ENCODE data around the gene MLF1.

Gene MLF1

DNA sequence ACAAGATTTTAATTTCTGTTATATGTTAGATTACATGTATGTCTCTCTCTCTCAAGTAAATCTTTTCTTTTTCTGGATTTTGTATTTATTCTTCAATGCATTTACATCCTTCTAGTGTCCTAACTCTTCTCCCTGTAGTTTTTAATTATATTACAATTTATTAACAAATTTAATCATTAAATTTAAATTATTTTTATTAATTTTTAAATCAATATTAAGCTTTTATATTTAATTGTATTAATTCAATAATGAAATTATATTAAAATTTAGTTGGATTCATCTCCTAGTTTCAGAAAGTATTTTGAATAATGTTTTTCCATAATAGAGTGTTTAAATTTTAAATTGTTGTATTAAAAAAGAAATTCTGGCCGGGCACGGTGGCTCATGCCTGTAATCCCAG lies 29.8 kb downstream of the MLF1 start:
- H3K27me3 ChIP-seq (ENCODE audit: insufficient read depth, low read length): no peaks in the 10 kb centered on the region
- H3K36me3 ChIP-seq (ENCODE audit: insufficient read depth, low read depth, low read length): peaks cover 11% of the 10 kb centered on the region; the same call in 1 of the 2 replicates
- no peaks in the 10 kb centered on the region for H3K9me3 ChIP-seq (ENCODE audit: insufficient read depth, low read depth, low read length)
- H3K4me1 ChIP-seq (ENCODE audit: insufficient read depth, low read length): no peaks in the 10 kb centered on the region
- no peak overlapping the region for H3K9ac ChIP-seq (ENCODE audit: low read depth, low read length)
- H3K27ac ChIP-seq (ENCODE audit: low read length): no peak overlapping the region
- no peak overlapping the region for H3K4me3 ChIP-seq (ENCODE audit: low read length)

GRCh38 chr3:158602227-158602626 lies 31.2 kb downstream of the MLF1 start:
- Histone ChIP-seq H3K4me3 (ENCODE audit: low read length) (no peak overlapping the region), H3K27me3 (ENCODE audit: insufficient read depth, low read length) (no peaks in the 10 kb centered on the region), H3K9ac (ENCODE audit: low read depth, low read length) (no peak overlapping the region)

DNA sequence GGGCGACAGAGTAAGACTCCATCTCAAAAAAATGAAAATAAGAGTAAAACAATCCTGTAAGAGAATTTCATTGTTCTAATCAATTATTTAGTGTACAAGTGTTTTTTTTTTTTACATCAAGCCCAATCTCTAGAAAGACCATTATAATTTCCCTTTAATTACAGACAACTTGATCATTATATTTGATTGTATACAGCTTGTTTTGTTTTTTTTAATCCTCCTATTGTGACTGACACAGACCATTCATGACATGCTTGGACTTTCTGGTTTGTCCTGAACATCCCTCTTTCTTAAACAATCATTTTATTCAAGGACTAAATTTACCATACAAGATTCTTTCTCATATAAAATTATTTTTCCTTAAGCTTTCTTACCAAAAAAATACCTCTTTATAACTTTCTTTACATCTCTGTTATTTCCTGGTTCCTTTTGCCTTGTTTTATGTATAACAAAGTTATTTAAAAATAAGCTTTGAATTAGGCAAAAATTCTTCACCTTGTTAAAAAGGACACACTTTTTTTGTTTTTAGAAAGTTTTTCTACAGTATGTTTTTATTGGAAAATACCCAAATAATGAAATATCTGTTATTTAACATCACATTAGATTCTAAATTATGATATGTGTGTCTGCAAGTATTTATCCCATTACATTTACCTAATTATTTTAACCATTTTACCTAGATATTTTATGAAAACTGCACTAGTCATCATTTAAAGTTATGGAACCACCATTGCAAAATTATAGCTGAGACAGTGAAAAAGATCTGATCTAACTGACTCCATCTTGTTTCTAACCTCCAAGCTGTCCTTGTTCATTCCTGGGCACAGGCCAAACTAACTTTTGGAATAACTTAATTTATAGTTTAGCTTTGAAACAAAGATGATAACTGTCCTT lies 47.2 kb downstream of the MLF1 start:
- H3K27me3 ChIP-seq (ENCODE audit: insufficient read depth, low read length): no peaks in the 10 kb centered on the region
- H3K4me1 ChIP-seq (ENCODE audit: insufficient read depth, low read length): no peaks in the 10 kb centered on the region
- no peak overlapping the region for H3K9ac ChIP-seq (ENCODE audit: low read depth, low read length)
- H3K36me3 ChIP-seq (ENCODE audit: insufficient read depth, low read depth, low read length): no peaks in the 10 kb centered on the region
- H3K9me3 ChIP-seq (ENCODE audit: insufficient read depth, low read depth, low read length): peaks cover 61% of the 10 kb centered on the region
- H3K27ac ChIP-seq (ENCODE audit: low read length): no peak overlapping the region
- H3K4me3 ChIP-seq (ENCODE audit: low read length): no peak overlapping the region

More at GRCh38 chr3:158602227-158602626, 31.2 kb downstream of the MLF1 start:
- H3K27ac ChIP-seq (ENCODE audit: low read length): no peak overlapping the region
- H3K9me3 ChIP-seq (ENCODE audit: insufficient read depth, low read depth, low read length): no peaks in the 10 kb centered on the region
- peaks cover 11% of the 10 kb centered on the region; the same call in 1 of the 2 replicates for H3K36me3 ChIP-seq (ENCODE audit: insufficient read depth, low read depth, low read length)
- no peaks in the 10 kb centered on the region for H3K4me1 ChIP-seq (ENCODE audit: insufficient read depth, low read length)

DNA sequence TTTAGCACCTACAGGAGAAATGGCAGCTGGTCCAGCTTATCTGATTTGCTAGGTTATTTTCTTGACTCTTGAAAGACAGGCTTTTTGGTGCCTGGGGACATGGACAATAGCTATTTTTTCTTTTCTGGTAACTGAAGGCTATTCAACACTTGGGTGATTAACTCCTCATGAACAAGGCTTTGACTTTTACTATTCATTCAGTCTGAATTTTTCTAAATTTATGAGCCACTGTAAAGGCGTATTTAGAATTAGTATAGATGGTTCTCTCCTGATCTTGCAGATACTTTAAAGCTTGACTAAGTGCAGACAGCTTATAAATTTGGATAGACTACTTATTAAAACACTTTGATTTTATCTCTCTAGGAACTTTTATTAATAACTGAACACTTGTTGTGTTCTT lies 54.9 kb downstream of the MLF1 start:
- Histone ChIP-seq H3K9ac (ENCODE audit: low read depth, low read length) (no peak overlapping the region), H3K36me3 (ENCODE audit: insufficient read depth, low read depth, low read length) (no peaks in the 10 kb centered on the region), H3K27me3 (ENCODE audit: insufficient read depth, low read length) (no peaks in the 10 kb centered on the region), H3K4me1 (ENCODE audit: insufficient read depth, low read length) (no peaks in the 10 kb centered on the region), H3K27ac (ENCODE audit: low read length) (no peak overlapping the region), H3K9me3 (ENCODE audit: insufficient read depth, low read depth, low read length) (peaks cover 9% of the 10 kb centered on the region), H3K4me3 (ENCODE audit: low read length) (no peak overlapping the region)

- Histone ChIP-seq H3K27ac (ENCODE audit: low read length) (no peak overlapping the region), H3K4me3 (ENCODE audit: low read length) (no peak overlapping the region), H3K9me3 (ENCODE audit: insufficient read depth, low read depth, low read length) (no peaks in the 10 kb centered on the region; the same call in 1 of the 2 replicates)
These were observed 61.0 kb downstream of the MLF1 start for GRCh38 chr3:158631981-158632380.

GRCh38 chr3:158640646-158641045 lies 69.7 kb downstream of the MLF1 start:
- H3K27me3 ChIP-seq (ENCODE audit: insufficient read depth, low read length): no peaks in the 10 kb centered on the region
- no peaks in the 10 kb centered on the region for H3K9me3 ChIP-seq (ENCODE audit: insufficient read depth, low read depth, low read length)
- H3K36me3 ChIP-seq (ENCODE audit: insufficient read depth, low read depth, low read length): no peaks in the 10 kb centered on the region; the same call in 1 of the 2 replicates
- no peak overlapping the region for H3K4me3 ChIP-seq (ENCODE audit: low read length)
- H3K27ac ChIP-seq (ENCODE audit: low read length): no peak overlapping the region
- H3K9ac ChIP-seq (ENCODE audit: low read depth, low read length): no peak overlapping the region
- no peaks in the 10 kb centered on the region for H3K4me1 ChIP-seq (ENCODE audit: insufficient read depth, low read length)

More at GRCh38 chr3:158631981-158632380, 61.0 kb downstream of the MLF1 start:
- H3K4me1 ChIP-seq (ENCODE audit: insufficient read depth, low read length): no peaks in the 10 kb centered on the region
- no peaks in the 10 kb centered on the region for H3K36me3 ChIP-seq (ENCODE audit: insufficient read depth, low read depth, low read length)
- H3K9ac ChIP-seq (ENCODE audit: low read depth, low read length): no peak overlapping the region
- no peaks in the 10 kb centered on the region for H3K27me3 ChIP-seq (ENCODE audit: insufficient read depth, low read length)

GRCh38 chr3:158642005-158642404 lies 71.0 kb downstream of the MLF1 start:
- Histone ChIP-seq H3K4me1 (ENCODE audit: insufficient read depth, low read length) (no peaks in the 10 kb centered on the region), H3K9ac (ENCODE audit: low read depth, low read length) (no peak overlapping the region), H3K27me3 (ENCODE audit: insufficient read depth, low read length) (no peaks in the 10 kb centered on the region), H3K9me3 (ENCODE audit: insufficient read depth, low read depth, low read length) (no peaks in the 10 kb centered on the region), H3K27ac (ENCODE audit: low read length) (no peak overlapping the region), H3K36me3 (ENCODE audit: insufficient read depth, low read depth, low read length) (peaks cover 12% of the 10 kb centered on the region; the same call in 1 of the 2 replicates), H3K4me3 (ENCODE audit: low read length) (no peak overlapping the region)

GRCh38 chr3:158642474-158643210 lies 71.6 kb downstream of the MLF1 start:
- H3K4me1 ChIP-seq (ENCODE audit: insufficient read depth, low read length): no peaks in the 10 kb centered on the region

DNA sequence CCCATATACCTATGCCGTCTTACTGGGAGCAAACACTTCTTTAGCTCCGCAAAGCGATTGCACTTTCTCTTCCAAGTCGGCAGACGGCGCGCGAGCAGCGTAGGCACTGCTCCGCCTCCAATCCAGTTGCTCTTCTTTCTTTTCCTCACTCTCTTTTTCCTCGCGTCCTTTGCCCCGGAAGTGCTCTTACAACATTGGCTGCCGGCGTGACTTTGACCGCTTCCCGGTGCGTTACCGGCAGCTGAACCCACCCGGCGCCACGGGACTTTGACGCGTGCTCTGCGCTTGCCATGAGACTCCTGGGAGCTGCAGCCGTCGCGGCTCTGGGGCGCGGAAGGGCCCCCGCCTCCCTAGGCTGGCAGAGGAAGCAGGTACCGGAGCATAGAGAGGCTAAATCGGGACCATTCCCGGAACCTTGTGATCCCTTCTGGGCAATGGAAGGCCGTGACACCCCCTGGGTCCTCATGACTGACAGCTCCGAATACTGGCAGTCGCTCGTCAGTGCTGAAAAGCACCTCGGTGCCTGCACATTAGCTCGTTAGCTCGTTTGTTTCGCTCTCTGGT lies 73.4 kb downstream of the MLF1 start, which contains the start of gene GFM1:
Gene GFM1, plus strand, starts transcription at position 183 of the 564 bp plus-strand sequence. Its CDS starts 108 bp downstream, at position 291.
- H3K9ac ChIP-seq (ENCODE audit: low read depth, low read length): peak within 1 kb of the TSS; percentile 84
- H3K27ac ChIP-seq (ENCODE audit: low read length): no peak within 1 kb of the TSS
- peaks cover 33% of the 10 kb centered on the region; the same call in 1 of the 2 replicates for H3K36me3 ChIP-seq (ENCODE audit: insufficient read depth, low read depth, low read length)
- no peaks in the 10 kb centered on the region for H3K27me3 ChIP-seq (ENCODE audit: insufficient read depth, low read length)
- H3K4me3 ChIP-seq (ENCODE audit: low read length): peak within 1 kb of the TSS; percentile 98
- H3K9me3 ChIP-seq (ENCODE audit: insufficient read depth, low read depth, low read length): no peaks in the 10 kb centered on the region
- H3K4me1 ChIP-seq (ENCODE audit: insufficient read depth, low read length): no peaks in the 10 kb centered on the region

More at GRCh38 chr3:158642474-158643210, 71.6 kb downstream of the MLF1 start:
- Histone ChIP-seq H3K27ac (ENCODE audit: low read length) (no peak overlapping the region), H3K4me3 (ENCODE audit: low read length) (no peak overlapping the region), H3K9ac (ENCODE audit: low read depth, low read length) (no peak overlapping the region), H3K27me3 (ENCODE audit: insufficient read depth, low read length) (no peaks in the 10 kb centered on the region), H3K9me3 (ENCODE audit: insufficient read depth, low read depth, low read length) (no peaks in the 10 kb centered on the region), H3K36me3 (ENCODE audit: insufficient read depth, low read depth, low read length) (peaks cover 18% of the 10 kb centered on the region; the same call in 1 of the 2 replicates)

DNA sequence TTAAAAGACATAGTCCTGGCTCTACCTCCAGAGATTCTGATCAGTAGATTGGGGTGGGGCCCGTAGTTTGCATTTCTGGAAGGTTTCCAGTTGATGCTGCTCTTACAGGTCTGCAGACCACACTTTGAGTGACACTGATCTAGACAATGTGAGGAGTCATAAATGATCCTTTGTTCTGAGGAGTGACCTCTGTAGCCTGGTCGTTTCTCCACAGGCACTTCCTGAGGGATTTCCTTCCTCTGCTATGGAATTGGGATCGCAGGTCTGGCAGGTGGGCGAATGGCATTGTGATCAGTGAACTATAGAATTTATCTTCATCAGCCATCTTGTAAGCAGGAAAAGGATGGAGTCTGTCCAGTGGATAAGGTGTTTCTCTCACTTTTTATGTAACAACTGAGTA lies 78.8 kb downstream of the MLF1 start:
- no peak overlapping the region for H3K27ac ChIP-seq (ENCODE audit: low read length)
- no peak overlapping the region for H3K9ac ChIP-seq (ENCODE audit: low read depth, low read length)
- H3K27me3 ChIP-seq (ENCODE audit: insufficient read depth, low read length): no peaks in the 10 kb centered on the region
- peaks cover 81% of the 10 kb centered on the region for H3K36me3 ChIP-seq (ENCODE audit: insufficient read depth, low read depth, low read length)
- no peak overlapping the region for H3K4me3 ChIP-seq (ENCODE audit: low read length)
- H3K4me1 ChIP-seq (ENCODE audit: insufficient read depth, low read length): no peaks in the 10 kb centered on the region
- H3K9me3 ChIP-seq (ENCODE audit: insufficient read depth, low read depth, low read length): no peaks in the 10 kb centered on the region

DNA sequence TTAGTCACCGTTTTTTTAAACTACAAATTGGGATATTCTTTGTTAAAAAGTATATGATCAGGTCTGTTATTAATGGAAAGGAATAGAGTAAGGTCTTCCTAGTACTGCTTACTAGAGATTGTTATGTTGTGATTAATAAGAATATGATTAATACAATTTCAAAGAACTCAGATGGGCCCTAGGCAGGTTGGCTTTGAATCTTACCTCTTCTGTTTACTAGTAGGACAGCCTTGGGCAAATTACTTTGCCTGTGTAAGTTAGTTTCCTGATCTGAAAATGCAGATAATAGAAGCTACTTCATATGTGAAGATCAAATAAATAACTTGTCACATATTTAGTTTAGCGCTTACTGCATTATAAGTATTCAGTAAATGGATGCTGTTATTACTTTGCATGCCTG lies 80.2 kb downstream of the MLF1 start:
- H3K36me3 ChIP-seq (ENCODE audit: insufficient read depth, low read depth, low read length): peaks cover 89% of the 10 kb centered on the region

More for the DNA sequence above, 80.2 kb downstream of the MLF1 start:
- Histone ChIP-seq H3K9ac (ENCODE audit: low read depth, low read length) (no peak overlapping the region), H3K4me1 (ENCODE audit: insufficient read depth, low read length) (no peaks in the 10 kb centered on the region), H3K27ac (ENCODE audit: low read length) (no peak overlapping the region), H3K27me3 (ENCODE audit: insufficient read depth, low read length) (no peaks in the 10 kb centered on the region), H3K4me3 (ENCODE audit: low read length) (no peak overlapping the region), H3K9me3 (ENCODE audit: insufficient read depth, low read depth, low read length) (no peaks in the 10 kb centered on the region)

Data from iPS-20b (cell line).